Pulmonary artery endothelial cell (primary cell): ENCODE results near the gene SVBP. TPM values are rescaled to one million over a fixed set of nuclear protein-coding genes. Genes with fewer than 3 reads are reported as not detected.
"Not testable (repeated sequence)": the region's sequence is repeated elsewhere in the genome, so short reads cannot be mapped to it uniquely, and the experiment has no call there.

ENCODE experiments used
- DNase-seq: peaks from one replicate; pipeline ENCODE4 v3.0.0-alpha.2; 2011; ENCODE audit warnings: low read depth, low spot score
- total RNA-seq: library from RNA; depleted of rRNA; stranded (reverse); fragments of >200 nt; gene quantifications from 2 replicates; pipeline ENCODE4 v1.2.3, GENCODE V29; 2014

The SVBP gene
- total RNA-seq, 1 donor from 2014 or later, result 14.0 TPM

GRCh38 chr1:42841440-42842147 lies 24.4 kb upstream of the SVBP start:
- DNase-seq, result no peak

- no peak for DNase-seq
Measured at GRCh38 chr1:42841010-42841409, 23.8 kb upstream of the SVBP start.

GRCh38 chr1:42838482-42839190 lies 21.4 kb upstream of the SVBP start:
- DNase-seq, result no peak

GRCh38 chr1:42837709-42838108 lies 20.5 kb upstream of the SVBP start:
- DNase-seq, result no peak

GRCh38 chr1:42835422-42835821 lies 18.2 kb upstream of the SVBP start:
- no peak for DNase-seq

GRCh38 chr1:42834803-42835202 lies 17.6 kb upstream of the SVBP start:
- no peak for DNase-seq

- no peak for DNase-seq
Measured at GRCh38 chr1:42833981-42834380, 16.8 kb upstream of the SVBP start.

GRCh38 chr1:42832641-42833240 lies 15.5 kb upstream of the SVBP start:
- no peak for DNase-seq

- no peak for DNase-seq
Measured at GRCh38 chr1:42831273-42831672, 14.1 kb upstream of the SVBP start.

- DNase-seq, result no peak
Measured at GRCh38 chr1:42830631-42831030, 13.4 kb upstream of the SVBP start.

- DNase-seq, result no peak
Measured at GRCh38 chr1:42825036-42825851, 8.0 kb upstream of the SVBP start.

- no peak for DNase-seq
Measured at GRCh38 chr1:42824481-42825035, 7.4 kb upstream of the SVBP start.

- DNase-seq, result no peak
Measured at GRCh38 chr1:42822800-42823392, 5.7 kb upstream of the SVBP start.

GRCh38 chr1:42821690-42822089 lies 4.5 kb upstream of the SVBP start:
- no peak for DNase-seq

GRCh38 chr1:42820813-42821212 lies 3.6 kb upstream of the SVBP start:
- no peak for DNase-seq

- no peak for DNase-seq
Measured at GRCh38 chr1:42817976-42818375, 779 bp upstream of the SVBP start.

GRCh38 chr1:42817440-42817767 lies 207 bp upstream of the SVBP start:
- DNase-seq, result no peak

GRCh38 chr1:42815941-42816584 lies 1.1 kb downstream of the SVBP start:
- DNase-seq, result no peak

- not testable (repeated sequence) for DNase-seq
Measured at GRCh38 chr1:42814815-42815214, 2.4 kb downstream of the SVBP start.

GRCh38 chr1:42807056-42807668 lies 10.0 kb downstream of the SVBP start:
- DNase-seq, result no peak
